HEK293T (cell line): ENCODE measurements around the gene CCDC40.

ENCODE experiments used
- ELF4 ChIP-seq: fragments of 450-650 bp; IDR thresholded peaks from 2 replicates; pipeline ENCODE4 v1.6.1; 2017; ENCODE audit warnings: antibody characterized with exemption
- TARDBP ChIP-seq: fragments of 450-650 bp; IDR thresholded peaks from 2 replicates; pipeline ENCODE4 v1.6.1; 2016

- TF ChIP-seq ELF4 (no peak), TARDBP (no peak)
Observed at GRCh38 chr17:80110447-80110812, 74.0 kb downstream of the CCDC40 start.
